Keratinocyte (primary cell): ENCODE results near the gene TSPAN16. TPM values are rescaled to one million over a fixed set of nuclear protein-coding genes. Genes with fewer than 3 reads are reported as not detected.

Source experiments
- DNase-seq: peaks from one replicate; pipeline ENCODE4 v3.0.0-alpha.2; 2011; ENCODE audit warnings: low read depth, missing footprints, low spot score
- FAIRE-seq: peaks from 2 replicates; lab custom pipeline; 2011; peaks lifted over from hg19 to GRCh38; lab: Jason Lieb, UNC
- H2AFZ ChIP-seq: 2 replicates; pipeline ENCODE4 v1.6.0; 2012; ENCODE audit warnings: low read length, control low read depth, inconsistent platforms; ENCODE audit not compliant: control insufficient read depth
- H3K27ac ChIP-seq: 2 replicates; pipeline ENCODE4 v1.5.1; 2011; ENCODE audit warnings: low read length; ENCODE audit not compliant: control insufficient read depth, insufficient read depth
- H3K27me3 ChIP-seq: 3 replicates; pipeline ENCODE4 v1.6.0; 2011; ENCODE audit warnings: low read length; ENCODE audit not compliant: control insufficient read depth, insufficient read depth; ENCODE audit errors: extremely low read depth
- H3K36me3 ChIP-seq, 2 experiments: 2 replicates in 1 of 2; 3 replicates in 1 of 2; pipeline ENCODE4 v1.5.1; 2011; ENCODE audit warnings: low read length in 2 of 2, mild to moderate bottlenecking in 1 of 2; ENCODE audit not compliant: control insufficient read depth in 2 of 2, insufficient read depth in 2 of 2; ENCODE audit errors: extremely low read depth in 1 of 2
- H3K4me1 ChIP-seq: 3 replicates; pipeline ENCODE4 v1.5.1; 2011; ENCODE audit warnings: low read length; ENCODE audit not compliant: control insufficient read depth, insufficient read depth; ENCODE audit errors: extremely low read depth
- H3K4me2 ChIP-seq: 3 replicates; pipeline ENCODE4 v1.6.0; 2011; ENCODE audit warnings: low read depth, low read length; ENCODE audit not compliant: control insufficient read depth, insufficient read depth; ENCODE audit errors: extremely low read depth
- H3K4me3 ChIP-seq, 3 experiments: fragments of 200-600 bp in 1 of 3; sonication (generic) in 1 of 3; 2 replicates in 2 of 3; 3 replicates in 1 of 3; pipeline ENCODE4 v1.5.1; 2011 to 2016; ENCODE audit warnings: low read length in 3 of 3, mild to moderate bottlenecking in 3 of 3, control low read depth in 2 of 3, inconsistent platforms in 1 of 3, low read depth in 1 of 3, mixed read lengths in 1 of 3, mixed run types in 1 of 3, moderate library complexity in 1 of 3; ENCODE audit not compliant: control insufficient read depth in 2 of 3, insufficient read depth in 2 of 3; ENCODE audit errors: extremely low read depth in 1 of 3
- H3K79me2 ChIP-seq: 2 replicates; pipeline ENCODE4 v1.6.0; 2012; ENCODE audit warnings: low read length; ENCODE audit not compliant: control insufficient read depth, insufficient read depth
- H3K9ac ChIP-seq: 3 replicates; pipeline ENCODE4 v1.6.0; 2011; ENCODE audit warnings: low read length; ENCODE audit not compliant: control insufficient read depth, insufficient read depth; ENCODE audit errors: extremely low read depth
- H3K9me1 ChIP-seq: 3 replicates; pipeline ENCODE4 v1.6.0; 2011; ENCODE audit warnings: low read length; ENCODE audit not compliant: control insufficient read depth, insufficient read depth; ENCODE audit errors: extremely low read depth
- H3K9me3 ChIP-seq: 2 replicates; pipeline ENCODE4 v1.5.1; 2012; ENCODE audit warnings: low read depth, low read length; ENCODE audit not compliant: control insufficient read depth
- H4K20me1 ChIP-seq: 3 replicates; pipeline ENCODE4 v1.6.0; 2011; ENCODE audit warnings: low read length; ENCODE audit not compliant: control insufficient read depth, insufficient read depth; ENCODE audit errors: extremely low read depth
- CTCF ChIP-seq, 3 experiments: IDR thresholded peaks in 1 of 3; conservative IDR thresholded peaks in 1 of 3; optimal IDR thresholded peaks in 1 of 3; 2 replicates in 2 of 3; 3 replicates in 1 of 3; pipeline versions ENCODE3 to v1.5.1; 2011; ENCODE audit warnings: low read length in 3 of 3, mild to moderate bottlenecking in 3 of 3, moderate library complexity in 2 of 3, control low read depth in 1 of 3, inconsistent platforms in 1 of 3; ENCODE audit not compliant: insufficient read depth in 2 of 3; ENCODE audit errors: extremely low read depth in 1 of 3
- EZH2 ChIP-seq: IDR thresholded peaks from one replicate; pipeline ENCODE4 v1.6.1; 2012; ENCODE audit warnings: inconsistent platforms, mild to moderate bottlenecking, low read length, moderate library complexity
- dilution Hi-C: fragments of 300-500 bp; cut with MboI; formaldehyde crosslinking; loops from one replicate; pipeline ENCODE4 v1.7.0; 2020; ENCODE audit warnings: low sequenced_read_pairs; ENCODE audit not compliant: extremely low pct_ligation_motif_present
- polyA plus RNA-seq, 5 experiments: library from polyadenylated mRNA; depleted of rRNA in 3 of 5; stranded (reverse) in 3 of 5; stranded (forward) in 1 of 5; unstranded in 1 of 5; fragments of >200 nt; gene quantifications; 1 replicate in 1 of 5; 2 replicates in 3 of 5; 3 replicates in 1 of 5; pipeline versions ENCODE4 v1.2.1 to v1.2.3, GENCODE V29; 2011 to 2012; ENCODE audit warnings: missing spikeins in 2 of 5, low read depth in 1 of 5, low replicate concordance in 1 of 5

TSPAN16 gene
- polyA plus RNA-seq, 1 donor (not counting 4 experiments of a cell fraction or from before 2014, with no cell fraction given): not detected

GRCh38 chr19:11273989-11274388 is 22.0 kb upstream of the TSPAN16 start:
- peaks cover 4% of the 10 kb centered on the region for H3K27me3 ChIP-seq
- no peak overlapping the region for H3K4me2 ChIP-seq
- no peak overlapping the region for H2AFZ ChIP-seq
- FAIRE-seq (no peak), DNase-seq (no peak)
- H3K9me3 ChIP-seq: no peaks in the 10 kb centered on the region
- H3K27ac ChIP-seq: no peak overlapping the region
- no peaks in the 10 kb centered on the region for H3K36me3 ChIP-seq
- no peak overlapping the region for H3K4me3 ChIP-seq
- TF ChIP-seq EZH2 (no peak), CTCF (optimal IDR thresholded peaks at IDR 0.05 in 1 of 3, IDR thresholded peaks at IDR 0.05 in 1 of 3, conservative IDR thresholded peaks at IDR 0.05 in 1 of 3; ENCODE audit: extremely low read depth in 1 of 3, insufficient read depth in 2 of 3, low read length in 3 of 3) (no peak)
- dilution Hi-C loops: no loop called here
- peaks cover 10% of the 10 kb centered on the region for H3K4me1 ChIP-seq
- no peaks in the 10 kb centered on the region for H3K9me1 ChIP-seq
- no peaks in the 10 kb centered on the region for H4K20me1 ChIP-seq
- H3K9ac ChIP-seq: no peak overlapping the region
- no peaks in the 10 kb centered on the region for H3K79me2 ChIP-seq

GRCh38 chr19:11274533-11275086 is 21.4 kb upstream of the TSPAN16 start:
- Histone ChIP-seq H3K9me1 (no peaks in the 10 kb centered on the region), H3K4me2 (no peak overlapping the region), H4K20me1 (no peaks in the 10 kb centered on the region), H3K9ac (no peak overlapping the region), H3K27me3 (peaks cover 4% of the 10 kb centered on the region), H3K36me3 (no peaks in the 10 kb centered on the region), H3K27ac (no peak overlapping the region), H3K9me3 (no peaks in the 10 kb centered on the region), H2AFZ (no peak overlapping the region), H3K4me1 (peaks cover 4% of the 10 kb centered on the region), H3K4me3 (no peak overlapping the region), H3K79me2 (no peaks in the 10 kb centered on the region)
- FAIRE-seq (no peak), DNase-seq (no peak)
- dilution Hi-C loops: no loop called here
- no peak for TF ChIP-seq EZH2
- no peak for TF ChIP-seq CTCF (optimal IDR thresholded peaks at IDR 0.05 in 1 of 3, IDR thresholded peaks at IDR 0.05 in 1 of 3, conservative IDR thresholded peaks at IDR 0.05 in 1 of 3; ENCODE audit: extremely low read depth in 1 of 3, insufficient read depth in 2 of 3, low read length in 3 of 3)
